ENCODE results near the gene TTC7B.

Gene TTC7B

DNA sequence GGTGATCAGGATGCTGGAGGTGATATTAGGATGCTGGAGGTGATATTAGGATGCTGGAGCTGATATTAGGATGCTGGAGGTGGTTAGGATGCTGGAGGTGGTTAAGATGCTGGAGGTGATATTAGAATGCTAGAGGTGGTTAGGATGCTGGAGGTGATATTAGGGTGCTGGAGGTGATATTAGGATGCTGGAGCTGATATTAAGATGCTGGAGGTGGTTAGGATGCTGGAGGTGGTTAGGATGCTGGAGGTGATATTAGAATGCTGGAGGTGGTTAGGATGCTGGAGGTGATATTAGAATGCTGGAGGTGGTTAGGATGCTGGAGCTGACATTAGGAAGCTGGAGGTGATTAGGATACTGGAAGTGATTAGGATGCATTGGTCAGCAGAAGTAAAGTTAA is 318.0 kb downstream of the TTC7B start:
- H3K4me3 ChIP-seq (IDR thresholded peaks at IDR 0.05; ENCODE audit: insufficient read depth, low read depth, low read length) = no peak overlapping the region
- H2AFZ ChIP-seq (ENCODE audit: low read depth) = no peak overlapping the region
- no peaks in the 10 kb centered on the region for H4K20me1 ChIP-seq (ENCODE audit: insufficient read depth)
- no peaks in the 10 kb centered on the region for H3K79me2 ChIP-seq (ENCODE audit: insufficient read depth, low read depth)
- no peaks in the 10 kb centered on the region for H3K27me3 ChIP-seq (ENCODE audit: insufficient read depth, low read depth)
- no peaks in the 10 kb centered on the region for H3K36me3 ChIP-seq (ENCODE audit: insufficient read depth)
- H3K27ac ChIP-seq = no peak overlapping the region
- H3K4me1 ChIP-seq (ENCODE audit: low read depth, poor library complexity, severe bottlenecking) = no peaks in the 10 kb centered on the region
- TF ChIP-seq, protein P1, sequence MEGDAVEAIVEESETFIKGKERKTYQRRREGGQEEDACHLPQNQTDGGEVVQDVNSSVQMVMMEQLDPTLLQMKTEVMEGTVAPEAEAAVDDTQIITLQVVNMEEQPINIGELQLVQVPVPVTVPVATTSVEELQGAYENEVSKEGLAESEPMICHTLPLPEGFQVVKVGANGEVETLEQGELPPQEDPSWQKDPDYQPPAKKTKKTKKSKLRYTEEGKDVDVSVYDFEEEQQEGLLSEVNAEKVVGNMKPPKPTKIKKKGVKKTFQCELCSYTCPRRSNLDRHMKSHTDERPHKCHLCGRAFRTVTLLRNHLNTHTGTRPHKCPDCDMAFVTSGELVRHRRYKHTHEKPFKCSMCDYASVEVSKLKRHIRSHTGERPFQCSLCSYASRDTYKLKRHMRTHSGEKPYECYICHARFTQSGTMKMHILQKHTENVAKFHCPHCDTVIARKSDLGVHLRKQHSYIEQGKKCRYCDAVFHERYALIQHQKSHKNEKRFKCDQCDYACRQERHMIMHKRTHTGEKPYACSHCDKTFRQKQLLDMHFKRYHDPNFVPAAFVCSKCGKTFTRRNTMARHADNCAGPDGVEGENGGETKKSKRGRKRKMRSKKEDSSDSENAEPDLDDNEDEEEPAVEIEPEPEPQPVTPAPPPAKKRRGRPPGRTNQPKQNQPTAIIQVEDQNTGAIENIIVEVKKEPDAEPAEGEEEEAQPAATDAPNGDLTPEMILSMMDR (conservative IDR thresholded peaks at IDR 0.05; ENCODE audit: low read depth, low read length) = no peak
- no peak overlapping the region for H3K9ac ChIP-seq
- H3K4me2 ChIP-seq = no peak overlapping the region

DNA sequence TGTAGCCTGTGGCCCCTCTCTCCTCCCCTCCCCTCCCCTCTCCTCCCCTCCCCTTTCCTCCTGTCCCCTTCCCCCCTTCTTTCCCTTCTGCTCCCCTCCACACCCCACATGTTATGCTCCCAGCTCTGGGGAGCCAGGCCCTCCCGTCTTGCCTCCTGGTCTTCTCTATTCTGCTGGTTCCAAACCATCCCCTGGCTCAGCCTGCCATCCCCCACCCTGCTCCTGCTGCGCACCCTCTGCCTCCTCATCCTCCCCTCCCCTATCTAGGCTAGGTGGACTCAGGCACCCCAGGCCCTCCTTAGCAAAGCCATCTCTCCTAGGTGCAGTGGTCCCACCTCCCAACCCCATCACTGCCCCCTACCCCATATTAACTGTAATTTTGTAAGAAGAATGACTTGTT is 319.9 kb downstream of the TTC7B start:
- Histone ChIP-seq H3K27me3 (ENCODE audit: insufficient read depth, low read depth) (no peaks in the 10 kb centered on the region), H2AFZ (ENCODE audit: low read depth) (no peak overlapping the region), H3K79me2 (ENCODE audit: insufficient read depth, low read depth) (no peaks in the 10 kb centered on the region), H3K36me3 (ENCODE audit: insufficient read depth) (no peaks in the 10 kb centered on the region), H3K4me2 (no peak overlapping the region), H4K20me1 (ENCODE audit: insufficient read depth) (no peaks in the 10 kb centered on the region), H3K27ac (no peak overlapping the region), H3K9ac (no peak overlapping the region), H3K4me3 (IDR thresholded peaks at IDR 0.05; ENCODE audit: insufficient read depth, low read depth, low read length) (no peak overlapping the region), H3K4me1 (ENCODE audit: low read depth, poor library complexity, severe bottlenecking) (no peaks in the 10 kb centered on the region)
- TF ChIP-seq, protein P1 (conservative IDR thresholded peaks at IDR 0.05; ENCODE audit: low read depth, low read length) = no peak

DNA sequence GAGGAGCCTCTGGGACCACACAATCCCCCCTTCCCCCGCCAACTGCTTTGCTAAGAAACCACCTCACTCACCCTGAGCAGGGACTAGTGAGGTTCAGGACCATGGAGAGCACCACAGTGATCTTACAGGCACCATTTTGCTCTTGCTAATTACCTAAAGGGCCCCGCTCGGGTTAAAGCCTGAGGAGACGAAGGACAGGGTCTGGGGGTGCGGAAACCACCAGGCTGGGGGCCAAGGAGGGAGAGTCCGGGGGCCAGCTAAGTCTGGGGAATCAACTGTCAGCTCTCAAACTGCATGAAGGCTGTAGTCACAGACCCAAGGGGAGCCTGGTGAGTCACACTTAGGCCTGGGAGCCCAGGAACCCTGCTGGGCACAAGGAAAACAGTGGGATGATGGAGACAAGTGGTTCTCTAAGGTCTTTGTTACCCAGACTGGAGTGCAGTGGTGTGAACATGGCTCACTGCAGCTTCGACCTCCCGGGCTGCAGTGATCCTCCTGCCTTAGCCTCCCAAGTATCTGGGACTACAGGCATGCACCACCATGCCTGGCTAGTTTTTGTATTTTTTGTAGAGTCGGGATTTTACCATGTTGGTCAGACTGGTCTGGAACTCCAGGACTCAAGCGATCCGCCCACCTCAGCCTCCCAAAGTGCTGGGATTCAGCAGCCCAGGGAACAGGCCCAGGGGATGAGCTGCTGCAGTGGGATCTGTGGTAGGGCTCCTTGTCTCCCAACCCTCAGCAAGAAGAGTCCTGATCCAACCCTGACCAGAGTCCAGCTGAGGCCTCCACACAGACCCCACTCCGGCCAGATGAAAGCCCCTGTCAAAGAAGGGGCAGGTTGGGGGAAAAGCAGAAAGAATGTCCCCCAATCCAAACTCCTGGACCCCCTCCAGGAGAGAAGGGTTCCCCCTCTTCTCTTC is 320.6 kb downstream of the TTC7B start:
- Histone ChIP-seq H3K27ac (no peak overlapping the region), H3K4me1 (ENCODE audit: low read depth, poor library complexity, severe bottlenecking) (no peaks in the 10 kb centered on the region), H3K4me2 (no peak overlapping the region), H3K27me3 (ENCODE audit: insufficient read depth, low read depth) (no peaks in the 10 kb centered on the region), H4K20me1 (ENCODE audit: insufficient read depth) (no peaks in the 10 kb centered on the region), H3K4me3 (IDR thresholded peaks at IDR 0.05; ENCODE audit: insufficient read depth, low read depth, low read length) (no peak overlapping the region), H2AFZ (ENCODE audit: low read depth) (no peak overlapping the region), H3K79me2 (ENCODE audit: insufficient read depth, low read depth) (no peaks in the 10 kb centered on the region), H3K9ac (no peak overlapping the region), H3K36me3 (ENCODE audit: insufficient read depth) (no peaks in the 10 kb centered on the region)
- TF ChIP-seq, protein P1 (conservative IDR thresholded peaks at IDR 0.05; ENCODE audit: low read depth, low read length) = no peak

DNA sequence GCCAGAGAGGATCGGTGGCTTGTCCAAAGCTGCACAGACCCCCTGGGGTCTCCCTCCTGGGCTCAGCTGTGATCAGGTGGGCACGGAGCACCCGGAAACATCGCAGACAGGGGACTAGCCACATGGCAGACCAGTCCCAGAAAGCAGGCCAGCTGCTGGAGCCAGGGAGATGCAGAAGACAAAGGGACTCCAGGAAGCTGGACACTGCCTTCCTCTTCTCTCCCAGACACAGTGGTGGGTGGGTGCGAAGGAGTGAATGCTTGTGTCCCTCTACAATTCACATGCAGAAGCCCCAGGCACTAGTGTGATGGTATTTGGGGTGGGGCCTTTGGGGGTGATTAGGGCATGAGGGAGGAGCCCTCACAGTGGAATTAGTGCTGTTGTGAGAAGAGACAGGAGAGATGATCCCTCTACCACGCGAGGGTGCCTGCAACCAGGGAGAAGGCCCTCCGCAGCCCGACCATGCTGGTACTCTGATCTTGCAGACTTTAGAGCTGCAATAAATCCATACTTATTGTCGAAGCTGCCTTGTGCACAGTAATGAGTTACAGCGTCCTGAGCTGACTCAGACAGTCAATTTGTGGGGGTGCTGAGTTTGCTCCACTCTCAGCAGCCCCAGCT is 324.2 kb downstream of the TTC7B start:
- Histone ChIP-seq H3K4me1 (ENCODE audit: low read depth, poor library complexity, severe bottlenecking) (no peaks in the 10 kb centered on the region), H3K27ac (no peak overlapping the region), H3K79me2 (ENCODE audit: insufficient read depth, low read depth) (no peaks in the 10 kb centered on the region), H3K9ac (no peak overlapping the region), H3K4me2 (no peak overlapping the region), H2AFZ (ENCODE audit: low read depth) (no peak overlapping the region), H3K27me3 (ENCODE audit: insufficient read depth, low read depth) (no peaks in the 10 kb centered on the region), H4K20me1 (ENCODE audit: insufficient read depth) (no peaks in the 10 kb centered on the region), H3K36me3 (ENCODE audit: insufficient read depth) (no peaks in the 10 kb centered on the region), H3K4me3 (IDR thresholded peaks at IDR 0.05; ENCODE audit: insufficient read depth, low read depth, low read length) (no peak overlapping the region)
- TF ChIP-seq, protein P1 (conservative IDR thresholded peaks at IDR 0.05; ENCODE audit: low read depth, low read length) = no peak

Measured in KMS-11 (cell line).